ENCODE measurements around the gene ACP7. TPM values are rescaled to one million over a fixed set of nuclear protein-coding genes. Genes with fewer than 3 reads are reported as not detected.

ACP7 gene
- polyA plus RNA-seq, 1 of the 3 experiments (the other 2 are of a cell fraction) = 0.36 TPM

- TF ChIP-seq EP300 (IDR thresholded peaks at IDR 0.05; ENCODE audit: borderline replicate concordance in 1 of 2, low read depth in 1 of 2, low read length in 1 of 2) (peak in 1 of 2 experiments; percentile 39; a peak in 1 of 4 replicates), MEF2A (IDR thresholded peaks at IDR 0.05; ENCODE audit: borderline replicate concordance, low read depth) (no peak), NFIC (IDR thresholded peaks at IDR 0.05; ENCODE audit: borderline replicate concordance) (no peak), FOXJ3 (CRISPR knock-in tag; IDR thresholded peaks at IDR 0.05) (0 out of 2 replicates have a peak, but pooled peaks have one; percentile 26), POLR2AphosphoS5 (IDR thresholded peaks at IDR 0.05; ENCODE audit: low read depth, low read length) (no peak), GATA2 (CRISPR knock-in tag; IDR thresholded peaks at IDR 0.05) (no peak), TAF1 (IDR thresholded peaks at IDR 0.05; ENCODE audit: borderline replicate concordance, low read depth, low read length) (no peak), CHD2 (IDR thresholded peaks at IDR 0.05; ENCODE audit: low read length, partially characterized antibody) (peak; percentile 63), TCF12 (IDR thresholded peaks at IDR 0.05) (no peak), PBX3 (IDR thresholded peaks at IDR 0.05) (no peak), FOXM1 (IDR thresholded peaks at IDR 0.05; ENCODE audit: low read depth) (no peak)
These were observed 60.3 kb downstream of the ACP7 start (continued) for GRCh38 chr19:39144290-39145071.

GRCh38 chr19:39145180-39145953 lies 61.2 kb downstream of the ACP7 start:
- Histone ChIP-seq H3K9me3 (no peaks in the 10 kb centered on the region), H2AFZ (ENCODE audit: low read depth) (no peak overlapping the region), H4K20me1 (ENCODE audit: insufficient read depth) (peaks cover 62% of the 10 kb centered on the region), H3K4me2 (no peak overlapping the region), H3K79me2 (ENCODE audit: insufficient read depth) (peaks cover 92% of the 10 kb centered on the region), H3K4me1 (ENCODE audit: control insufficient read depth in 1 of 2, insufficient read depth in 2 of 2, low read depth in 1 of 2, low read length in 1 of 2) (peaks cover 0 to 34% of the 10 kb centered on the region in 2 experiments; a peak in 2 of 4 replicates), H3K9me2 (no peaks in the 10 kb centered on the region), H3K36me3 (replicated peaks in 1 of 2; ENCODE audit: control insufficient read depth in 1 of 2, insufficient read depth in 2 of 2, low read length in 1 of 2) (peaks cover 0 to 8% of the 10 kb centered on the region in 2 experiments), H3K4me3 (ENCODE audit: low read depth in 2 of 2, low read length in 1 of 2) (no peak overlapping the region), H3F3A (replicated peaks; ENCODE audit: insufficient read depth) (no peaks in the 10 kb centered on the region), H3K27ac (ENCODE audit: low read depth in 2 of 2, low read length in 1 of 2) (peak overlapping the region in 1 of 2 experiments; percentile 82; a peak in 2 of 4 replicates), H3K9ac (no peak overlapping the region), H3K27me3 (ENCODE audit: insufficient read depth) (no peaks in the 10 kb centered on the region)
- ChIA-PET POLR2A (no interaction called here), CTCF (interaction anchor here (0.7 to 3.4 kb wide), 10 partner anchors 9 to 300 kb away, joined by 3 to 16 read pairs (median 4); partner anchors contain the start of gene SUPT5H)
- no peak for DNase-seq
- 88% methylated on average over 23 of the region's 26 CpGs for WGBS (ENCODE audit: low lambda C conversion rate)
- TF ChIP-seq YY1 (IDR thresholded peaks at IDR 0.05; ENCODE audit: low read depth) (no peak), MEF2A (IDR thresholded peaks at IDR 0.05; ENCODE audit: borderline replicate concordance, low read depth) (no peak), GATA2 (CRISPR knock-in tag; IDR thresholded peaks at IDR 0.05) (no peak), ZBTB33 (IDR thresholded peaks at IDR 0.05; ENCODE audit: borderline replicate concordance, low read depth) (no peak), IRF3 (IDR thresholded peaks at IDR 0.05; ENCODE audit: low read depth, low read length) (no peak), RCOR1 (IDR thresholded peaks at IDR 0.05; ENCODE audit: low read length) (no peak), ELF1 (IDR thresholded peaks at IDR 0.05) (no peak), POLR2AphosphoS5 (IDR thresholded peaks at IDR 0.05; ENCODE audit: low read depth, low read length) (no peak), USF1 (IDR thresholded peaks at IDR 0.05; ENCODE audit: borderline replicate concordance, low read depth) (no peak), PBX3 (IDR thresholded peaks at IDR 0.05) (no peak), FOXJ3 (CRISPR knock-in tag; IDR thresholded peaks at IDR 0.05) (no peak), FOSL2 (IDR thresholded peaks at IDR 0.05; ENCODE audit: borderline replicate concordance, low read depth) (no peak), MXI1 (IDR thresholded peaks at IDR 0.05; ENCODE audit: low read depth, low read length) (no peak), FOXM1 (IDR thresholded peaks at IDR 0.05; ENCODE audit: low read depth) (no peak), EZH2phosphoT487 (IDR thresholded peaks at IDR 0.05; ENCODE audit: borderline replicate concordance, low read depth) (no peak)
